ENCODE measurements around the gene GPI. TPM values are rescaled to one million over a fixed set of nuclear protein-coding genes. Genes with fewer than 3 reads are reported as not detected.

Gene GPI
- total and polyA plus RNA-seq, 2 of the 8 experiments (the other 6 are each of a cell fraction or from before 2014, with no cell fraction given), result 171 to 360 TPM

- WGBS, 2 experiments (ENCODE audit: extremely low coverage in 1 of 2, insufficient coverage in 1 of 2, insufficient read length in 1 of 2, insufficient replicate concordance in 2 of 2, low coverage in 1 of 2, low lambda C conversion rate in 2 of 2, missing lambda C conversion rate in 1 of 2), result 92% methylated on average over 6 of the region's 6 CpGs; no CpG with 5 or more reads in 1 of the 2 experiments
- no peak overlapping the region; the same call in 1 of the 2 replicates for H4K8ac ChIP-seq (ENCODE audit: extremely low read depth, insufficient read depth, low read length)
- FAIRE-seq (no peak), DNase-seq (ENCODE audit: low read depth in 1 of 2, low spot score in 2 of 2) (no peak)
- TF ChIP-seq SAP30 (IDR thresholded peaks at IDR 0.05; ENCODE audit: insufficient read depth, insufficient replicate concordance, low read length), result no peak
- 0 out of 2 replicates have a peak, but pooled peaks cover 2% of the 10 kb centered on the region for H3K79me1 ChIP-seq (ENCODE audit: low read depth, low read length)
- H3K23me2 ChIP-seq (ENCODE audit: low read depth, low read length), result no peaks in the 10 kb centered on the region
- H2BK15ac ChIP-seq (ENCODE audit: low read length), result no peak overlapping the region
- no peak overlapping the region for H4K5ac ChIP-seq (ENCODE audit: insufficient read length, low read depth, low read length)
- H2BK12ac ChIP-seq (ENCODE audit: low read depth, low read length), result no peak overlapping the region
- H3K79me2 ChIP-seq (ENCODE audit: control insufficient read depth in 1 of 2, insufficient read depth in 2 of 2, low read length in 2 of 2), result 0 out of 4 replicates have a peak, but pooled peaks cover 0 to 2% of the 10 kb centered on the region in 2 experiments
- H4K91ac ChIP-seq (replicated peaks; ENCODE audit: insufficient read length, low read length), result no peak overlapping the region
- H3K27me3 ChIP-seq (replicated peaks in 1 of 4; ENCODE audit: control insufficient read depth in 3 of 4, extremely low read depth in 1 of 4, insufficient read depth in 3 of 4, low read length in 3 of 4), result peaks cover 0 to 2% (median 0%) of the 10 kb centered on the region in 4 experiments; a peak in 1 of 7 replicates
- H3K56ac ChIP-seq (replicated peaks; ENCODE audit: insufficient read length, low read depth, low read length), result no peak overlapping the region
- H3K23ac ChIP-seq (ENCODE audit: insufficient read length), result no peak overlapping the region
- ChIA-PET POLR2A (ENCODE audit: partially characterized antibody) (no interaction called here), CTCF (ENCODE audit: partially characterized antibody) (no interaction called here)
- peaks cover 0 to 3% (median 0%) of the 10 kb centered on the region in 4 experiments; a peak in 2 of 8 replicates for H3K36me3 ChIP-seq (ENCODE audit: control insufficient read depth in 2 of 4, insufficient read depth in 4 of 4, low read length in 3 of 4)
- peaks cover 0 to 12% (median 6%) of the 10 kb centered on the region in 4 experiments; a peak in 6 of 7 replicates for H3K4me1 ChIP-seq (replicated peaks in 1 of 4; ENCODE audit: control insufficient read depth in 3 of 4, insufficient read depth in 4 of 4, low read length in 3 of 4)
- H3K4ac ChIP-seq (replicated peaks; ENCODE audit: insufficient read length, low read depth, low read length), result no peak overlapping the region
- no peak overlapping the region for H2BK120ac ChIP-seq (replicated peaks; ENCODE audit: low read depth, low read length)
- H2AK5ac ChIP-seq (ENCODE audit: low read depth, low read length), result no peak overlapping the region
- no peaks in the 10 kb centered on the region for H3K9me3 ChIP-seq (ENCODE audit: insufficient read depth in 2 of 2, low read depth in 1 of 2, low read length in 1 of 2)
- H2AFZ ChIP-seq (ENCODE audit: low read length), result no peak overlapping the region
- H3K27ac ChIP-seq (ENCODE audit: low read depth, low read length), result no peak overlapping the region
- no peak overlapping the region for H3K4me2 ChIP-seq (ENCODE audit: insufficient read depth in 1 of 2, low read depth in 2 of 2, low read length in 2 of 2)
- no peak overlapping the region for H2BK20ac ChIP-seq (ENCODE audit: low read length)
- no peak overlapping the region for H2BK5ac ChIP-seq (ENCODE audit: low read depth, low read length)
- no peaks in the 10 kb centered on the region for H4K20me1 ChIP-seq (replicated peaks in 1 of 2; ENCODE audit: control insufficient read depth in 1 of 2, insufficient read depth in 2 of 2, low read length in 2 of 2)
- no peak overlapping the region for H3K14ac ChIP-seq (ENCODE audit: insufficient read length)
- no peak overlapping the region for H3K9ac ChIP-seq (replicated peaks in 1 of 4; ENCODE audit: extremely low read depth in 1 of 4, low read depth in 3 of 4, low read length in 3 of 4)
- H3K18ac ChIP-seq (ENCODE audit: extremely low read depth, low read length), result no peak overlapping the region
- no peak overlapping the region for H3K4me3 ChIP-seq (ENCODE audit: extremely low read depth in 1 of 4, insufficient read depth in 2 of 4, low read depth in 3 of 4, low read length in 4 of 4)
Measured at GRCh38 chr19:34321735-34322134, 43.3 kb upstream of the GPI start.
